GM12801 (cell line): ENCODE results near the gene STK39.

Experiments
- CTCF ChIP-seq: IDR thresholded peaks from one replicate; pipeline ENCODE4 v1.5.1; 2011; ENCODE audit warnings: control low read depth; ENCODE audit not compliant: insufficient read length; ENCODE audit errors: extremely low read depth

Gene STK39

GRCh38 chr2:168160897-168161296, 86.5 kb downstream of the STK39 start:
- no peak for TF ChIP-seq CTCF

GRCh38 chr2:168159754-168160585, 87.4 kb downstream of the STK39 start:
- TF ChIP-seq CTCF: no peak

GRCh38 chr2:168158586-168158985, 88.8 kb downstream of the STK39 start:
- no peak for TF ChIP-seq CTCF

GRCh38 chr2:168157926-168158325, 89.5 kb downstream of the STK39 start:
- TF ChIP-seq CTCF: no peak

GRCh38 chr2:168157070-168157469, 90.3 kb downstream of the STK39 start:
- no peak for TF ChIP-seq CTCF

- TF ChIP-seq CTCF: no peak
Measured at GRCh38 chr2:168156661-168157060, 90.7 kb downstream of the STK39 start.

- TF ChIP-seq CTCF: no peak
Measured at GRCh38 chr2:168155680-168156079, 91.7 kb downstream of the STK39 start.
